HG03066 (cell line): ENCODE measurements around the gene EYA2.
"Not testable (repeated sequence)": the region's sequence is repeated elsewhere in the genome, so short reads cannot be mapped to it uniquely, and the experiment has no call there.

ENCODE experiments used
- ATAC-seq: cut with Tn5 transposase; IDR thresholded peaks from one replicate; pipeline ENCODE4 v1.9.1; 2021; ENCODE audit warnings: low read depth; ENCODE audit not compliant: unreplicated experiment

Gene EYA2

DNA sequence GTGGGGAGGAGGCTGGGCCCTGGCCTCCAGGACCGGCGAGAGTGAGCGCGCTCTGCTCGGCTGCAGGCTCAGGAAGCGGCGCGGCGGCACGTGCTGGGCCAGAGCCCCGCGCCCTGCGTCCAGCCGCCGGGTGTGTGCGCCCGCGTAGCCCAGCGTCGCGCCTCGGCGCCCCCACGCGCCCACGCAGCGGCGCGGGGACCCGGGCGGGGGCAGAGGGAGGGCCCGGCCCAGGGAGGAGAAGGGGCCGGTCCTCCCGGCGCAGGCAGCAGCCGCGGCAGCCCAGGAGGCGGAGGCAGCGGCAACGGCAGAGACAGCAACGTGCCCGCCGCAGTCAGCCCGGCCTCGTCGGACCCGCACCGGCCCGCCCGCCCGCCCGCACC is at the start of gene EYA2:
Gene EYA2, plus strand, starts transcription at position 265 of the 380 bp plus-strand sequence. CDS start 95,168 bp downstream, outside the sequence.
- no peak for ATAC-seq

DNA sequence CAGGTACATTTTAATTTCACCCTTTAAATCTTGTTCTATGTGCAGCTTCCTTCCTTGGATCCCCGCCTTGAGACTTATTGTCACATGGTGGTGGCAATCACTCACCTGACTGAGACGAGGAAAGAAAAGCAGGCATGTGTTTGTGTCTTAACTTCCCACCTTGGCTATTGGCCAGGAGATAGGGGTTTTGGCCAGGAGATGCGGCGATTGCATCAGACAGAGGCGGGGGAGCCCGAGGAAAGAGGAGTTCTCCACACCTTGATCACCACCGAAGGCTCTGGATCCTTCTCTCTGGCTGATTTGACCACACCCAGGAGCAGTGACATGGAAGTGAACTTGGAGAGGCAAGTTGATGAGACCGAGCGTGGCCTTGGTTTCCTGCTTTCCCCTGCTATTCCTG is 49.7 kb upstream of the EYA2 start:
- no peak for ATAC-seq

- no peak for ATAC-seq
These were observed 45.4 kb upstream of the EYA2 start for GRCh38 chr20:46849269-46849668.

DNA sequence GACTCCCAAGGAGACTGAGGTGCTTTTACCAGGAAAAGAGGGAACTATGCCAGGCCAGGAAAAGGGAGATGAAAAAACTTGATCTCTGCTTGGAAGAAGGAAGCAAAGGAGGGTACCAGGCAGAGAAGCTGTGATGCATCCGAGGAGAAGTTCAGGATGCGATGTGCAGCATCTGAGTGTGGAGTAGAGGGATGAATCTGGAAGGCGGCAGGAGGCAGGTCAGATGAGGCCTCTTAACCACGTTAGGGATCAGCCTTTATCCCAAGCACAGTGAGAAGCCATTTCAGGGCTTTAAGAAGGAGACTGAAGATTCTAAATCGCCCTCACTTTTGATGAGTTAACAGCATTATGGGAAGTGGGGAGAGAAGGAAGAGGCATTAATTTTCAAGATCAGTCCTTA is 44.9 kb upstream of the EYA2 start:
- ATAC-seq = no peak

GRCh38 chr20:46850416-46850815 is 44.2 kb upstream of the EYA2 start:
- ATAC-seq = no peak

- no peak for ATAC-seq
These were observed 43.7 kb upstream of the EYA2 start for GRCh38 chr20:46850896-46851295.

DNA sequence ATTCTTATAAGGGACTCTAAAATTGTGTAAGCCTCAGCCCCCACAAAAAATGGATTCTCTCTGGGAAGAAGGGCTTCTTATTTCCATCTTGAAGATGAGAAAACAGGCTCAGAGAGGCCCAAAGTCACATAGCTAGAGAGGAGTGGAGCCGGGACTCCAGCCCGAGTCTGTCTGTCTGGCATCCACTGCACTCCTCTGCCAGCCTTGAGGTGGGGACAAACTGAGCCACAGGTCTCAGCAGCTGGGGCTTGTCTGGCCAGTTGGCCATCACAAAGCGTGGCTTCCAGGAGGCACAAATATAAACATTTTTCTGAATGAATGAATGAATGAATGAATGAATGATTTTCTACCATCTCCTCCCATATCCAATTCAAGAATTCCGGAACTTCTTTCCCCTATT is 42.9 kb upstream of the EYA2 start:
- ATAC-seq = no peak

- ATAC-seq = no peak
These were observed 42.3 kb upstream of the EYA2 start for GRCh38 chr20:46852313-46852712.

- no peak for ATAC-seq
These were observed 40.7 kb upstream of the EYA2 start for GRCh38 chr20:46853926-46854325.

- ATAC-seq = no peak
These were observed 37.4 kb upstream of the EYA2 start for GRCh38 chr20:46857061-46857831.

DNA sequence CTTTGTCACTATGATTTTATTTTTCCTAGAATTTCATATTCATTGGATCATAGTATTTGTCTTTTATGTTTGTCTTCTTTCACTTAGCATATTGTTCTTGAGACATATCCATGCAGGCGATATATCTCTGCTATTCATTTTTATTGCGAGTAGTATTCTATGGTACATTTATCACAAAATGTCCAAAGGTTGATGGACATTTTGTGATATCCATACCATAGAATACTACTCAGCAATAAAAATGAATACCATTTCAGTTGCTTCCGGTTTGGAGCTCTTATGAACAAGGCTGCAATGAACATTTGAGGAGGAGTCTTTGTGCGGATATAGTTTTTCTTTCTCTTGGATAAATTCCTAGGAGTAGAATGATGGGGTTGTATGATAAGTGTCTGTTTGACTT is 28.8 kb upstream of the EYA2 start:
- no peak for ATAC-seq

DNA sequence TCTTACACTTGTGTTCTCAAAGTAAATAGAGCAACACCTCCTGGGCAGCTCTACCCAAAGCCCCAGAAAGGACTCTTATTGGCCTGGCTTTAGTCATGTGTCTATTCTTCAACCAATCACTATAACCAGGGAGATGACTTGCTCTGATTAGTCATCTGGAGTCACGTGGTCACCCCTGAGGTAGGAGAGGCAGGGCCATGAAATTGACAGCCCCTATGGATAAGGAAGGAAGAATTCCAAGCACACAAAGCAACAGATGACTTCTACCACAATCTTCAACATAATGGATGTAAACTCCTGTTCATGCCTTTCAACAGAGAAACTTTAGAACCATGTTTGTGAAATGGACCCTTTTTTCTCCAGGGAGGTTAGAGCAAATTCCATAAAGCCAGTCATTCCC is 24.6 kb upstream of the EYA2 start:
- ATAC-seq = no peak

DNA sequence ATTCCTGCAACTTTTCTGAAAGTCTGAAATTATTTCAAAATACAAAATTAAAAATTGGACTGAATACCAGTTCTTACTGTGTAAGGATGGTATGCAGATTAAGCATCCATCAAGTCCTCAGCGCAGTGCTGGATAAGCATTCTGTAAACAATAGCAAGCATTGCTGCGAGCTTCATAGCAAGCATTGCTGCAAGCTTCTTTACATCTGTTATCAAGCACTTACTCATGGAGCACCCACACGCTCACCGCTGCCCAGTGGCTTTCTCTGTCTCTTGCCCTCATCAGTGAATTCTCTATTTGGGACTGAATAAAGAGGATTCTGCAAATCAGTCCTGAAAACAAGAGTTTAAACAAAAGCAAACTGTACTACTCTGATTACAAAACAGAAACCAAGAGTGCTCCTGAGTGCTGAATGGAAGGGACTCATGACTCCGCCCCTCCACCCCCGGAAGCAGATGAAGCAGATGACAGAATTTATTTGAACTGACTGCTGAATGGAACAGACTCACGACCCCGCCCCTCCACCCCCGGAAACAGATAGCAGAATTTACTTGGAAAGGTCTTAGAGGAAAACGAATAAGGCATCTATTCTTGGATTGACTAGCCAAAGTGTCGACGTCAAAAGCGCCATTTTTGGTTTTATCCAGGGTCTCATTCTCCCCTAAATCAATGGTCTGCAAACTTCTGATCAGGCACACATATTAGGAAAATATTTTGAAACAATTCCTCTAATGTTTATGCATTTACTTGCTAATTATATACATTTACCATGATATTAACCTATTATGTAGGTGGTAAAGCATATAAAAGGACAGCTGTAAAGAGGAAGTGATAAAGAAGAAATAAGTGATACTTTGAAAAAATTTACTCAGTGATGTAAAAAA is 22.1 kb upstream of the EYA2 start:
- no peak for ATAC-seq

- no peak for ATAC-seq
These were observed 19.6 kb upstream of the EYA2 start for GRCh38 chr20:46875059-46875458.

DNA sequence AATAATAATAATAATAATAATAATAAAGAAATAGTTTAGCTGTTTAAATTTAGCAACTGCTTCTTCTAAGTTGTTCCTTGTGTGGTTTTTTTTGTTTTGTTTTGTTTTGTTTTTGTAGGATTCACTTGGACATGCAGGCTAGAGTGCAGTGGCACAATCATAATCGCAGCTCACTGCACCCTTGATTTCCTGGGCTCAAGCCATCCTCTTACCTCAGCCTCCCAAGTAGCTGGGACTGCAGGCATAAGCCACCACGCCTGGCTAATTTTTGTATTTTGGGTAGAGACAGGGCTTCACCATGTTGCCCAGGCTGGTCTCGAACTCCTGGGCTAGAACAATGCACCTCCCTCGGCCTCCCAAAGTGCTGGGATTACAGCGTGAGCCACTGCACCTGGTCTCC is 15.3 kb upstream of the EYA2 start:
- ATAC-seq = no peak

GRCh38 chr20:46879963-46880362 is 14.7 kb upstream of the EYA2 start:
- ATAC-seq = not testable (repeated sequence)

- no peak for ATAC-seq
These were observed 10.8 kb upstream of the EYA2 start for GRCh38 chr20:46883892-46884291.

- no peak for ATAC-seq
These were observed 4.0 kb upstream of the EYA2 start for GRCh38 chr20:46890682-46891081.

DNA sequence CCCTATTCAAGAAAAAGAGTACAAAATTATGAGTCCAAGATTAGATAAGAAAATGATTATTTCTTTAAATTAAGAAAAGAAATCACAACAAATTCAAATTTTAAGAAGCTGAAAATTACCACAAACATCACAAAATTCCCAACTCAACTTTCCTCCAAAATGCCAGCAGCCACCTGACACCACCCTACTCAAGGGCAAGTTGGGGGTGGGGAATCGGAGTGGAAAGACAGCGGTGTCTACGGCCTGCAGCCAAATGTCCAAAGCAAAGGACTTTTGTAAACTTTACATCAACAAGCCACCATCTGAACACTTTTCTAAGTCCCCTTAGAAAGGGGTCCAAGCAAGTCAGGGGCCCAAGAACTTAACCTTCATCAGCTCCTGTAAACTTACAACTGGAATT is 1.6 kb upstream of the EYA2 start:
- no peak for ATAC-seq

GRCh38 chr20:46893877-46894578 is 615 bp upstream of the EYA2 start:
- no peak for ATAC-seq
